Large intestine (tissue), 1 donor: ENCODE measurements around the gene MEPCE. TPM values are rescaled to one million over a fixed set of nuclear protein-coding genes. Genes with fewer than 3 reads are reported as not detected.

Experiments
- polyA plus RNA-seq: library from polyadenylated mRNA; unstranded; fragments of 120-200 nt; gene quantifications from one replicate; pipeline ENCODE4 v1.2.1, GENCODE V29; 2013

MEPCE gene
- polyA plus RNA-seq, 1 donor = 37.6 TPM

Other genes starting within 250 kb of the MEPCE start
- gene PVRIG, start 209.9 kb upstream of the MEPCE start, polyA plus RNA-seq = 1.5 TPM
- gene SPDYE3, start 122.1 kb upstream of the MEPCE start, polyA plus RNA-seq = 3.5 TPM
- 64.8 TPM for gene PILRB, start 71.7 kb upstream of the MEPCE start, polyA plus RNA-seq
- 5.8 TPM for gene PILRA, start 56.3 kb upstream of the MEPCE start, polyA plus RNA-seq
- gene ZCWPW1, start 1.1 kb upstream of the MEPCE start, polyA plus RNA-seq = 4.8 TPM
- gene PPP1R35, start 6.7 kb downstream of the MEPCE start, polyA plus RNA-seq = 29.7 TPM
- gene SPACDR, start 34.4 kb downstream of the MEPCE start, polyA plus RNA-seq = 1.4 TPM
- gene TSC22D4, start 49.4 kb downstream of the MEPCE start, polyA plus RNA-seq = 56.8 TPM
- 3.5 TPM for gene NYAP1, start 54.1 kb downstream of the MEPCE start, polyA plus RNA-seq
- 18.6 TPM for gene AGFG2, start 109.4 kb downstream of the MEPCE start, polyA plus RNA-seq
- gene SAP25, start 144.1 kb downstream of the MEPCE start, polyA plus RNA-seq = 7.9 TPM
- gene LRCH4, start 156.3 kb downstream of the MEPCE start, polyA plus RNA-seq = 40.0 TPM
- gene FBXO24, start 156.5 kb downstream of the MEPCE start, polyA plus RNA-seq = 0.88 TPM
- gene PCOLCE, start 172.5 kb downstream of the MEPCE start, polyA plus RNA-seq = 51.4 TPM
- 13.7 TPM for gene MOSPD3, start 182.7 kb downstream of the MEPCE start, polyA plus RNA-seq
- 2.7 TPM for gene TFR2, start 211.7 kb downstream of the MEPCE start, polyA plus RNA-seq
- gene ACTL6B, start 226.6 kb downstream of the MEPCE start, polyA plus RNA-seq = 2.9 TPM
- 193 TPM for gene GNB2, start 243.9 kb downstream of the MEPCE start, polyA plus RNA-seq